HG02970 (cell line): ENCODE measurements around the gene ARL3.

Experiments
- ATAC-seq: cut with Tn5 transposase; IDR thresholded peaks from one replicate; pipeline ENCODE4 v1.9.1; 2021; ENCODE audit warnings: mild to moderate bottlenecking, moderate library complexity, moderate number of reproducible peaks; ENCODE audit not compliant: unreplicated experiment, low FRiP score

Gene ARL3

GRCh38 chr10:102643336-102644065 is 70.7 kb downstream of the ARL3 start:
- no peak for ATAC-seq

- no peak for ATAC-seq
These were observed 71.4 kb downstream of the ARL3 start for GRCh38 chr10:102642736-102643335.

- peak; percentile 46 for ATAC-seq
These were observed 72.1 kb downstream of the ARL3 start for GRCh38 chr10:102641880-102642735.

- ATAC-seq: no peak
These were observed 72.8 kb downstream of the ARL3 start for GRCh38 chr10:102641402-102641801.

- ATAC-seq: no peak
These were observed 74.7 kb downstream of the ARL3 start for GRCh38 chr10:102639537-102639936.

- ATAC-seq: no peak
These were observed 78.8 kb downstream of the ARL3 start for GRCh38 chr10:102635377-102635776.

- ATAC-seq: no peak
These were observed 79.5 kb downstream of the ARL3 start for GRCh38 chr10:102634686-102635085.

GRCh38 chr10:102633848-102634247 is 80.3 kb downstream of the ARL3 start:
- no peak for ATAC-seq

GRCh38 chr10:102633287-102633686 is 80.9 kb downstream of the ARL3 start:
- no peak for ATAC-seq

GRCh38 chr10:102632394-102633111 is 81.6 kb downstream of the ARL3 start:
- no peak for ATAC-seq

- no peak for ATAC-seq
These were observed 82.4 kb downstream of the ARL3 start for GRCh38 chr10:102631525-102632393.

- ATAC-seq: no peak
These were observed 83.5 kb downstream of the ARL3 start for GRCh38 chr10:102630663-102631062.

GRCh38 chr10:102629661-102630614 is 84.3 kb downstream of the ARL3 start:
- no peak for ATAC-seq

- ATAC-seq: no peak
These were observed 85.7 kb downstream of the ARL3 start for GRCh38 chr10:102628451-102628911.

- ATAC-seq: no peak
These were observed 86.4 kb downstream of the ARL3 start for GRCh38 chr10:102627736-102628293.

GRCh38 chr10:102627291-102627735 is 86.9 kb downstream of the ARL3 start:
- ATAC-seq: no peak

GRCh38 chr10:102626026-102626685 is 88.0 kb downstream of the ARL3 start:
- ATAC-seq: no peak
